Loucy (cell line): ENCODE data around the gene TBC1D1.

Experiments
- EZH2phosphoT487 ChIP-seq: fragments of 200-600 bp; IDR thresholded peaks from 2 replicates; pipeline ENCODE4 v1.6.1; 2018; ENCODE audit warnings: antibody characterized with exemption, mild to moderate bottlenecking, moderate library complexity, borderline replicate concordance
- TF ChIP-seq, protein P1 (sequence below): fragments of 200-600 bp; sonication (generic); conservative IDR thresholded peaks from 2 replicates; pipeline ENCODE4 v1.5.1; 2014; ENCODE audit warnings: mild to moderate bottlenecking, antibody characterized with exemption, low read length

DNA sequence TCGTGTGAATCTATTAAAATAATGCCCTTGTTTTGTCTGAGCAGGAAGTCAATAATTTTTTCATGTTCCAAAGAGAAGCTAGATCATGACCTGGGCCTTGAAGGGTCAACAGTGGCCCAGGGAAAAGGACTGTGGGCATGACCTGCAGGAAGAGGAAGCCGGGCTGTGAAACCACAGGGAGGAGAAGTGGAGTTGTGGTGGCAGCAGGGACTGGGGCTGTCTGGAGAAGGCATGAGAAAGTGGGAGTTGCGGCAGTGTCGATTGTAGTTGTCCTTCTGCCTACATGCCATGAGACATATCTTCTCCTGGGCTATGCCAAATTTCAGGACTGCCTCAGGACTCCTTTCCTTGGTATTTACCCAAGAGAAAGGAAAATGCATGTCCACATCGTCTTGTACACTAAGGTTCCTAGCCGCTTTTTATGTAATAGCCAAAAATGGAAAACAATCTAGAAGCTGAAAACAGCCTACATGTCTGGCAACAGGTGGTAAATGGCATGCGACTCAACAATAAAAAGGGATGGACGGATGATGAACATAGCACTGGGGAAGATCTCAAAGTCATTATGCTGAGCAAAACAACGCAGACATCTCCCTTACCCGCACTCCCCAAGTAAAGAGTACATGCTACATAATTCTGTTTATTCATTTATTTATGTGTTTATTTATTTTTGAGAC is 55.8 kb downstream of the TBC1D1 start:
- TF ChIP-seq, protein P1, sequence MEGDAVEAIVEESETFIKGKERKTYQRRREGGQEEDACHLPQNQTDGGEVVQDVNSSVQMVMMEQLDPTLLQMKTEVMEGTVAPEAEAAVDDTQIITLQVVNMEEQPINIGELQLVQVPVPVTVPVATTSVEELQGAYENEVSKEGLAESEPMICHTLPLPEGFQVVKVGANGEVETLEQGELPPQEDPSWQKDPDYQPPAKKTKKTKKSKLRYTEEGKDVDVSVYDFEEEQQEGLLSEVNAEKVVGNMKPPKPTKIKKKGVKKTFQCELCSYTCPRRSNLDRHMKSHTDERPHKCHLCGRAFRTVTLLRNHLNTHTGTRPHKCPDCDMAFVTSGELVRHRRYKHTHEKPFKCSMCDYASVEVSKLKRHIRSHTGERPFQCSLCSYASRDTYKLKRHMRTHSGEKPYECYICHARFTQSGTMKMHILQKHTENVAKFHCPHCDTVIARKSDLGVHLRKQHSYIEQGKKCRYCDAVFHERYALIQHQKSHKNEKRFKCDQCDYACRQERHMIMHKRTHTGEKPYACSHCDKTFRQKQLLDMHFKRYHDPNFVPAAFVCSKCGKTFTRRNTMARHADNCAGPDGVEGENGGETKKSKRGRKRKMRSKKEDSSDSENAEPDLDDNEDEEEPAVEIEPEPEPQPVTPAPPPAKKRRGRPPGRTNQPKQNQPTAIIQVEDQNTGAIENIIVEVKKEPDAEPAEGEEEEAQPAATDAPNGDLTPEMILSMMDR: no peak
- no peak for TF ChIP-seq EZH2phosphoT487
